Fibroblast of lung (primary cell): Measurements from ENCODE around the gene ADD2. TPM values are rescaled to one million over a fixed set of nuclear protein-coding genes. Genes with fewer than 3 reads are reported as not detected.

ENCODE experiments used
- DNase-seq, 2 donors: peaks; one replicate each; pipeline versions ENCODE4 v3.0.0 to v3.0.0-alpha.2; 2010; ENCODE audit warnings: low read depth in 2 of 2
- H2AFZ ChIP-seq: 2 replicates; pipeline ENCODE4 v1.5.1; 2012; ENCODE audit warnings: low read length, control low read depth, inconsistent platforms
- H3K27ac ChIP-seq: 2 replicates; pipeline ENCODE4 v1.5.1; 2011; ENCODE audit warnings: low read length, control low read depth; ENCODE audit not compliant: insufficient read depth
- H3K27me3 ChIP-seq: 2 replicates; pipeline ENCODE4 v1.5.1; 2011; ENCODE audit warnings: mild to moderate bottlenecking, low read length; ENCODE audit not compliant: control insufficient read depth, insufficient read depth
- H3K36me3 ChIP-seq: 2 replicates; pipeline ENCODE4 v1.5.1; 2011; ENCODE audit warnings: low read length; ENCODE audit not compliant: control insufficient read depth, insufficient read depth
- H3K4me1 ChIP-seq: 2 replicates; pipeline ENCODE4 v1.5.1; 2011; ENCODE audit warnings: low read length; ENCODE audit not compliant: control insufficient read depth, insufficient read depth; ENCODE audit errors: extremely low read depth
- H3K4me2 ChIP-seq: 2 replicates; pipeline ENCODE4 v1.5.1; 2011; ENCODE audit warnings: low read length, control low read depth; ENCODE audit not compliant: insufficient read depth; ENCODE audit errors: extremely low read depth
- H3K4me3 ChIP-seq, 4 experiments: fragments of 200-600 bp in 1 of 4; sonication (generic) in 1 of 4; replicated peaks in 1 of 4; 2 replicates each; pipeline ENCODE4 v1.5.1; 2011 to 2016; ENCODE audit warnings: low read length in 4 of 4, low read depth in 3 of 4, mild to moderate bottlenecking in 3 of 4, control low read depth in 2 of 4, inconsistent platforms in 1 of 4, mixed read lengths in 1 of 4; ENCODE audit not compliant: insufficient read depth in 1 of 4; ENCODE audit errors: control extremely low read depth in 1 of 4
- H3K79me2 ChIP-seq: 2 replicates; pipeline ENCODE4 v1.5.1; 2012; ENCODE audit warnings: mild to moderate bottlenecking, low read length, inconsistent platforms; ENCODE audit not compliant: control insufficient read depth, insufficient read depth
- H3K9ac ChIP-seq: 2 replicates; pipeline ENCODE4 v1.5.1; 2011; ENCODE audit warnings: mild to moderate bottlenecking, low read length, control low read depth; ENCODE audit not compliant: insufficient read depth
- H3K9me3 ChIP-seq: 2 replicates; pipeline ENCODE4 v1.5.1; 2012; ENCODE audit warnings: low read depth, low read length; ENCODE audit not compliant: control insufficient read depth, insufficient read depth
- H4K20me1 ChIP-seq: 2 replicates; pipeline ENCODE4 v1.5.1; 2011; ENCODE audit warnings: low read length; ENCODE audit not compliant: control insufficient read depth, insufficient read depth; ENCODE audit errors: extremely low read depth
- CTCF ChIP-seq, 2 donors: IDR thresholded peaks in 1 of 2; conservative IDR thresholded peaks in 1 of 2; 1 replicate in 1 of 2; 2 replicates in 1 of 2; pipeline ENCODE4 v1.5.1; 2011 to 2012; ENCODE audit warnings: low read length in 2 of 2, control low read depth in 1 of 2, inconsistent platforms in 1 of 2, low read depth in 1 of 2, mild to moderate bottlenecking in 1 of 2
- EZH2 ChIP-seq: IDR thresholded peaks from 2 replicates; pipeline ENCODE4 v1.5.1; 2012; ENCODE audit warnings: low read length, control low read depth, mild to moderate bottlenecking; ENCODE audit errors: missing control alignments
- polyA plus RNA-seq, 2 donors: library from polyadenylated mRNA; depleted of rRNA in 1 of 2; stranded (reverse) in 1 of 2; unstranded in 1 of 2; fragments of >200 nt; gene quantifications; 2 replicates each; pipeline ENCODE4 v1.2.1, GENCODE V29; 2011 to 2012; ENCODE audit warnings: missing spikeins in 1 of 2
- total RNA-seq: library from RNA; depleted of rRNA; stranded (reverse); fragments of >200 nt; gene quantifications from 2 replicates; pipeline ENCODE4 v1.2.1, GENCODE V29; 2014

The ADD2 gene
- total and polyA plus RNA-seq, 2 donors (not counting 1 experiment from before 2014, with no cell fraction given), result 0.22 to 2.5 TPM

DNA sequence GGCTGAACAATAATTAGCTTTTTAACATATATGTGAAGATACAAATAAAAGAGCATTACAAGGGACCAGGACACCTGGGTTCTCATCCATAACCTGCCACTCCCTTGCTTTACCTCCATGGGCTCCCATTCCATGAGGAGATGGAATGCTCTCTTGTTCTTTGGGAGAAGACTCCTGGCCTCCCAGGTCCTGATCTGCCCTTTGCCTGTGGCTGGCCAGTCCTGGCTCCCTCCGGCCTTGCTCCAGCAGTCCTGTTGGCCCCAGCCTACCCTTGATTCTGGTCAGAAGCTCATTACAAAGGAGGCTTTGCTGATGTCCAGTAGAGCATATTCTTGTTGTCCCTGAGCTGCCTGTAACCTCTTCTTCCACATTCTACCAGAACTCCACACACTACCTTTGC lies 60.3 kb downstream of the ADD2 start:
- Histone ChIP-seq H3K27ac (no peak overlapping the region), H3K36me3 (no peaks in the 10 kb centered on the region), H3K4me1 (no peaks in the 10 kb centered on the region), H3K79me2 (no peaks in the 10 kb centered on the region), H2AFZ (no peak overlapping the region), H3K4me2 (no peak overlapping the region), H3K27me3 (no peaks in the 10 kb centered on the region), H3K9ac (no peak overlapping the region), H3K9me3 (no peaks in the 10 kb centered on the region), H3K4me3 (no peak overlapping the region), H4K20me1 (no peaks in the 10 kb centered on the region)
- TF ChIP-seq CTCF (conservative IDR thresholded peaks at IDR 0.05 in 1 of 2, IDR thresholded peaks at IDR 0.05 in 1 of 2; ENCODE audit: low read depth in 1 of 2, low read length in 2 of 2) (no peak), EZH2 (no peak)
- no peak for DNase-seq

DNA sequence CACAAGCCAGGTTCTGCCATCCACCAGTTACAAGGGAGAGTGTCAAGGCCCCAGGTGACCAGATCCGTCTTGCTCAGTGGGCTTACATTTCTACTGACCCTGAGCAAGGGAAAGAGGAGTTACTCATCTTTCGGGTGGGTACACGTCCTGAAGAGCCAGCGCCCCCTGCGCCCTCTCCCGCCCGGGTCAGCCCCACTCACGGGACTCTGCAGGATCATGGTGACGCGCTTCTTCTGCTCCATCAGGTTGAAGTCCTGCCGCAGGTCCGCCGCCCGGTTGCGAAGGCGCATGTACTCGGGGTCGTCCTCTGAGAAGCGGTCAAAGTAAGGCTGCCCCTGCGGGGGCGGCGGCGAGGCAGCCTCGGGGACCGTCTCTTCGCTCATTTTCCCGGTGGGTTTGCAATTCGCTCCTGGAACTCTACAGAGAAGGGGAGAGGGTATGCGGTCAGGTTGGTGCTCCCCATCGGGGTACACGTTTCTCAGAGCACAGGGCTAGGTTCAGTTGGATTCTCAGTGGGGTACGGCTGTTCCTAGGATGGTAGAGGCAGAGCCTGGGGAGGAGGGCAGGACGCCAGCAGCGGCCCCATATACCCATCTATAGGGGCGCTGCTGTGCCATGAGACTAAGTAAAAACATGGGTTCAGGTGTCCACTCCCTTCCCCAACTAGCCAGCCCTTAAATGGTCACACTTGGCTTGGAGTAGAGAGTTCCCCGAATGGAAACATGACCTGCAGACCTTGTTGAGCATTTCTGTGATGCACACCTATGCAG lies 61.8 kb downstream of the ADD2 start:
- Histone ChIP-seq H2AFZ (no peak overlapping the region), H3K27ac (no peak overlapping the region), H3K4me2 (no peak overlapping the region), H3K36me3 (no peaks in the 10 kb centered on the region), H3K9ac (no peak overlapping the region), H3K9me3 (no peaks in the 10 kb centered on the region), H4K20me1 (no peaks in the 10 kb centered on the region), H3K4me3 (no peak overlapping the region), H3K27me3 (no peaks in the 10 kb centered on the region), H3K4me1 (no peaks in the 10 kb centered on the region), H3K79me2 (no peaks in the 10 kb centered on the region)
- TF ChIP-seq EZH2 (no peak), CTCF (conservative IDR thresholded peaks at IDR 0.05 in 1 of 2, IDR thresholded peaks at IDR 0.05 in 1 of 2; ENCODE audit: low read depth in 1 of 2, low read length in 2 of 2) (no peak)
- no peak for DNase-seq

DNA sequence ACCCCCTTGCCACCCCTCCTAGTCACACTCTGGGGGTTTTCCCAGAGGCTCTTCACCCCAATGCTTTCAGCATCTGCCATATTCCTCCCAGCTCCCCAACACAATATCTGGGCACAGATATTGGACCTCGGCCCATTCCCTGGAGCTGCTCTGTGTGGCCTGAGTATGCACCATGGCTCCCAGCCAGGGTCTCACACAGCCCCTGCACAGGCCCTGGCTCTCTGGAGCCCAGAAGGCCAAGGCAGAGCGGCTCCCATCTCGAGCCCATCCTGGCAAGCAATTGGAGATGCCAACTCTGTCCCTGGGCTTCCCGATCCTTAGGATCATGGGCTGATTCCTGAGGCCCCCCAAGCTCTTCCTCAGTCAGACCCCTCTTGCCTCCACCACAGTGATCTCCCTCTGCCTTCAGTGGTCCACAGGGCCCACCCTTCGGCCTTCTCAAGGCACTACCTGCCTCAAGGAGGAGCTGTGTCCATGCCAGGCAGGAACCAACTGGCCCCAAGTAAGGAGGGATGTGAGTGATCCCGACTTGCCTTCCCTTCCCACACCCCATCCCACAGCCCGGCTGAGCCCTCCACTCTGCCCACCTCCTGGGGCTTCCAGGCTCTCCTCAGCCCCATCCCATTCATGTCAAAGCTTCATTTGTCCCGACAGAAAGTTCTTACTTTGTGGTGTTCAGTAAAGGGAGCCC lies 62.7 kb downstream of the ADD2 start:
- H3K4me2 ChIP-seq, result no peak overlapping the region
- TF ChIP-seq EZH2, result no peak
- TF ChIP-seq CTCF (conservative IDR thresholded peaks at IDR 0.05 in 1 of 2, IDR thresholded peaks at IDR 0.05 in 1 of 2; ENCODE audit: low read depth in 1 of 2, low read length in 2 of 2), result no peak
- H3K9ac ChIP-seq, result no peak overlapping the region
- H3K27me3 ChIP-seq, result no peaks in the 10 kb centered on the region
- H2AFZ ChIP-seq, result no peak overlapping the region
- no peaks in the 10 kb centered on the region for H3K4me1 ChIP-seq
- DNase-seq, result no peak
- H4K20me1 ChIP-seq, result no peaks in the 10 kb centered on the region
- no peak overlapping the region for H3K4me3 ChIP-seq
- no peak overlapping the region for H3K27ac ChIP-seq
- no peaks in the 10 kb centered on the region for H3K36me3 ChIP-seq
- no peaks in the 10 kb centered on the region for H3K9me3 ChIP-seq
- H3K79me2 ChIP-seq, result no peaks in the 10 kb centered on the region
